ENCODE results near the gene LRRC3C.
A peak's percentile ranks its signal among the peaks of the same experiment; 100 is the strongest.
"Not testable (repeated sequence)": the region's sequence is repeated elsewhere in the genome, so short reads cannot be mapped to it uniquely, and the experiment has no call there.

Gene LRRC3C, protein sequence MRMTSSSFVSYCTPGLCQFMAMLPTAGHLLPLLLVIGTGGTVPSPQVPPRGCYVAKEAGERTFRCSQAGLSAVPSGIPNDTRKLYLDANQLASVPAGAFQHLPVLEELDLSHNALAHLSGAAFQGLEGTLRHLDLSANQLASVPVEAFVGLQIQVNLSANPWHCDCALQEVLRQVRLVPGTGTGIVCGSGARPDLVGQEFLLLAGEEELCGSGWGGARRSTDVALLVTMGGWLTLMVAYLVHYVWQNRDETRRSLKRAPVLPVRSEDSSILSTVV
- total RNA-seq: 0 reads per million in 2 donors

DNA sequence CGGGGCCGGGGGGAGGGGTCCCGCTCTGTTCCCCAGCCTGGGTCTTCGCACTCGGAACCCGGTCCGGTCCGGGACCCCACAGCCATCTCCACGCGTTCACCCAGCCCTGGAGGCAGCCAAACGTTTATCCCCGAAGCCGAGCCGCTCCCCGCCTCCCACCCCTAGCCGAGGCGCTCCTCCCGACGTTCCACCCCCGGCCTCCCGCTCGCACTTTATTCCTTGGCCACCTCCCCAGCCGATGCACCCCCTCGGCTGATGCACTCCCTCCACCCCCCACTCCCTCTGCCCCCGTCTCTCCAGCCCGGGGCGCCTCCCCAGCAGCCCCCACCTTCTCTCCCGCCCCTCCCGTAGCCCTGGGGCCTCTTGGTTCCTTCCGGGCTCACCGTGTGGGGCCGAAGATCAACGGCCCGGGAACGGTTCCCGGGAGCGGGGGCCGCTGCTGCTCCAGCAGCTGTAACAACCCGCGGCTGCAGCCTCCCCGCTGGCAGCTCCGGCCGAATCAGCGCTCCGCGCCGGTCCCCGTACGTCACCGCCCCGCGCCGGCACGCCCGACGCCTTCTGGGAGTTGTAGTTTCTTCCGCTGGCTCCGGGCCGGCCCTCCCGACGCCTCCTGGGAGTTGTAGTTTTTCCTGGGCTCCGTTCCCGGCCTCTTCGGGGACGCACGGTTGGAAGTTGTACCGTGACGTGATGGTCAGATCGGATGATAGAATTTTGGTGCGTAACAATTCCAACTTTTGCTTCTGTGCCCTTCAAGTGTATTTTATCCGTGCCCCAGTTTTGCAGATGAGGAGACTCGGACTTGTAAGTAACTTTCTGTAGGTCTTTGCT lies at the start of gene LRRC3C, which contains the start of gene ORMDL3:
LRRC3C (plus strand) TSS at position 632 of the 828 bp plus-strand sequence. CDS start 13,792 bp downstream, outside the sequence.
ORMDL3 (minus strand) TSS at position 501 of the 828 bp plus-strand sequence. CDS start 3,398 bp downstream, outside the sequence.
- DNase-seq: peak; percentile 79 to 94 (median 86)

- DNase-seq: not testable (repeated sequence)
Measured at GRCh38 chr17:39886102-39886501, 41.4 kb upstream of the LRRC3C start.

DNA sequence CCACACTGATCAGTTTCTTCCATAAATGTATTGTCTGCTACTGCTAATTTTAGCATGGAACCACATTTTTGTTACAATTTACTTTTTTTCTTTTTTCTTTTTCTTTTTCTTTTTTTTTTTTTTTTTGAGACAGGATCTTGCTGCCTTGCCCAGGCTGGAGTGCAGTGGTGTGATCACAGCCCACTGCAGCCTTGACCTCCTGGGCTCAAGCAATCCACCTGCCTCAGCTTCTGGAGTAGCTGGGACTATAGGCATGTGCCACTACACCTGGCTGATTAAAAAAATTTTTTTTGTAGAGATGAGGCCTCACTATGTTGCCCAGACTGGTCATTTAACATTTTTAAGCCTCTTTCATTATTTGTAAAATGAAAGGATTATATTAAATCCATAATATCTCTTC lies 40.5 kb upstream of the LRRC3C start:
- no peak for DNase-seq

GRCh38 chr17:39889200-39889599 lies 38.3 kb upstream of the LRRC3C start:
- DNase-seq: no peak

DNA sequence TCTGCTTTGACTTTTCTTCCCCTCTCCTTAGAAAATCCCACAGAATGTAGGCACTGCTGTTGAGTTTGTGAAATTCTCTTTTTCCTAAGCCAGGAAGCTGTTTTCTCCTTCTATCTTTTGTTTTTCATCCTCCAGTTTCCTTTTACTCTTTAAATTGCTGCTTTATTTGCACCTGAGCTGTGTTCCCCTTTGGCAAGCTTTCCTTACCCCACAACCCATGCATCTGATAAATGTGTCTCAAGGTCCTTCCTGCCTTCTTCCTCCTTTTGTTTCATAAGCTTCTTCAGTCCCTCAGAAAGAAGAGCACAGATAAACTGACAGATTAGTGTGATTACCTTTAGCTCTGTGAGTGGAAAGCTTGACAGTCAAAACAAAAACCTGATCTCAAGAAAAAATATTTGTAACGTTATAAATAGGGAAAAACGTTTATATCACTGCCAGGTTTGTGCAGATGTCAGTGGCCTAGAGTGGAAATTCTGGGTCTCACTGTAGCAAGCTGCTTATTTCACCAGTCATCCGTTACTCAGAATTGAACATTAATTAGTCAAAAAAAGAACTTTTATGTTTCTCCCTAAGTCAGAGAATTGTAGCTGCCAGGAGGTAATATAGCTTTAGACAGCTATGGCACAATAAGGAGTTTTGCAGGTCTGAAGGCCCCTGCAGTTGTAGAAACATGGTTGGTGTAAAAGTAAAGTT lies 32.7 kb upstream of the LRRC3C start:
- peak in 1 of 5 experiments; percentile 38 for DNase-seq

- DNase-seq: no peak
Measured at GRCh38 chr17:39898088-39898487, 29.4 kb upstream of the LRRC3C start.

GRCh38 chr17:39899215-39899614 lies 28.3 kb upstream of the LRRC3C start:
- DNase-seq: no peak

DNA sequence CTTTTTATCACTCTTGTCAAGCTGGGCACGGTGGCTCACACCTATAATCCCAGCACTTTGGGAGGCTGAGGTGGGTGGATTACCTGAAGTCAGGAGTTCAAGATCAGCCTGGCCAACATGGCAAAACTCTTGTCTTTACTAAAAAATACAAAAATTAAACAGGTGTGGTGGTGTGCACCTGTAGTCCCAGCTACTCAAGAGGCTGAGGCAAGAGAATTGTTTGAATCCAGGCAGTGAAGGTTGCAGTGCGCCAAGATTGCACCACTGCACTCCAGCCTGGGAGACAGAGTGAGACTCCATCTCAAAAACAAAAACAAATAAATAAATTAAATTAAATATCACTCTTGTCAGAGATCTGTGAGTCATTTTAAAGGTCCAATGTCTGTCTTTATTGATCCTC lies 25.5 kb upstream of the LRRC3C start:
- not testable (repeated sequence) for DNase-seq

DNA sequence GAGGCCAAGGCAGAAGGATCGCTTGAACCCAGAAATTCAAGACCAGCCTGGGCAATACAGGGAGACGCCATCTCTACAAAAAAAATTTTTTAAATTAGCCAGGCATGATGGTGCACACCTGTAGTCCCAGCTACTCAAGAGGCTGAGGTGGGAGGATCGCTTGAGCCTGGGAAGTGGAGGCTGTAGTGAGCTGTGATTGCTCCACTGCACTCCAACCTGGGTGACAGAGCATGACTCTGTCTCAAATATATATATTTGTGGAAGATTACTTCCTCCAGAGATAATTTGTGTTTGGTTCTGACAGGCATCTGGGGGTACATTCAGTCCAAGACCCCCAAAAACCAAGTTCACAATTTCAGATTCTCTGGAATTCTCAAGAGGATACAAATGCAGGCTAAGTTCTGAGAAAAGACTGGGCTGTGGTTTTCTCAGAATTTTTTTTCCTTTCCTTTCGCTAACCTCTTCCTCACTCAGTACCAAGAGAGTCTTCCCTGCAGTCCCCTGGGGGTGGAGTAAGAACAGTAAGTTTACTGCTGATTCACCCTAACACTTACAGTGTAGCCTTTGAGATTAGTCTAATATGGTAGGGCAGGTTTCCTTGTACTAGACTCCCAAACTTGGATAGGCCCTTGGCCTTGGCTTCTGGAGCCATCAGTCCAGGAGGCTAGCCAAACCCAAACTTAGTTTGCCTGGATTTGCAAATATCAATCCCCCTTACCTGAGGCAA lies 24.2 kb upstream of the LRRC3C start:
- peak in 1 of 5 experiments; percentile 72 for DNase-seq

DNA sequence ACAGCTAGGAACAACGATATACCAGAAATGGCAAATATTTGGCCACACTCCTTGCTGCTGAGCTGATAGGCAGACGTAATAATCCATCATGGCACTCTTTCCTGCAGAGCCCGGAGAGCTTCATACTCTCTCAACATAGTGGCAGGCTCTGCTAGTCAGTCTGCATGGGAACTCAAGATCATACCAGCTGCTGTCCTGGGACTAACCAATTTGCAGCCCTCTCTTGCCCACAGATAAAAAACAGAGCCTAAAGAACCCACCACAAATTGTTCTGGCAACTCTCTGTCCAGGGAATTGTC lies 22.6 kb upstream of the LRRC3C start:
- no peak for DNase-seq

GRCh38 chr17:39908789-39909352 lies 18.7 kb upstream of the LRRC3C start:
- no peak for DNase-seq

DNA sequence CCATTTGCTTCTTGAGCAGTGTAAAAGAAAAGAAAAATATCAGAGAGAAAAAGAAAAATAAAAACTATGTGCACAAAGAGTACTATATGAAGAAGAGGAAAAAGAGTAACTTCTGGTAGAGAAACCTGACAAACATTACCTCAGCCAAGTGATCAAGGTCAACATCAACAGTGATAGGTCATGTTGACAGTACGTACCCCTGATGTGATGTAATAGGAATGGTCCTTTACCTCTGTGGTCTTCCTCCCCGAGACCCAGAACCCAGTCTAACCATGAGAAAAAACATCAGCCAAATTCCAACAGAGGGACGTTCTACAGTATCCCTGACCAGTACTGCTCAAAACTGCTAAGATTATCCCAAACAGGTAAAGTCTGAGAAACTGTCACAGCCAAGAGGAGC lies 13.5 kb upstream of the LRRC3C start:
- no peak for DNase-seq

DNA sequence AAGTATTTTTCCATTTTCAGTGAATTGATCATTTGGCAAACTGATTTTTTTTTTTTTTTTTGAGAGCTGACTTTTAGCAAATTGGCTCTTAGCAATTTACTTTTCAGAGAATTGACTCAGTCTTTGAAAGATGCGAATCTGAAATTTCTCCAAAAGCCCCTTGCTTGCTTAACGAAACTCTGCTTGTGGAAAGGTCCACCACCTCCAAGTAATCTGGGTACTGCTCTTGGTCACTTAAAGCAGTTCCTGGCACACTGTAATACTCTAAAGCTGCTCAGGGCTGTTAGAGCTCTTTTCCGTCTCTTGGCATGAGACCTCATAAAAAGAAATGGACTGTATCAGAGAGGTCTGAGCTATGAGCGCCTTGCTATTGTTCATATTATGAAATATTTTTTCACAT lies 12.0 kb upstream of the LRRC3C start:
- peak in 1 of 5 experiments; percentile 45 for DNase-seq

- no peak for DNase-seq
Measured at GRCh38 chr17:39916918-39917317, 10.6 kb upstream of the LRRC3C start.

- DNase-seq: no peak
Measured at GRCh38 chr17:39919087-39919683, 8.3 kb upstream of the LRRC3C start.

GRCh38 chr17:39920218-39921210 lies 7.0 kb upstream of the LRRC3C start:
- no peak for DNase-seq

DNA sequence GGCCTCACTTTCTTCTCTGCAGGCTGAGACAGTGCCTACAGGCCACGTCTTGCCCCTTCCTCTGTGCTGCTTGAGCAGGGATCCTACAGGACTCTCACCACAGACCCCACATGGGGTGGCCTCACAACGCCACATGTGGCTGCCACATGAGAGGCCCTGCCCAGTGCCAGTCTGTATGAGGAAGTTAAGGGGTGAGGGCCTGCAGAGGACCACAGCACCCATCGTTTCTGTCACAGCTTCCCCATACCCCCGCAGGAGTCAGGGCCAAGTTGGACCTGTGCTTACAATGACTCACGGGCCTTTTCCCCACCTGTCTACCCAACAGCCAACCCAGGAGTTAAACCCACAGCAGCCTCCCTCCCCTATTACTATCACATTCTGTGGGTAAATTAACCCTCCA lies 6.2 kb upstream of the LRRC3C start:
- DNase-seq: no peak

DNA sequence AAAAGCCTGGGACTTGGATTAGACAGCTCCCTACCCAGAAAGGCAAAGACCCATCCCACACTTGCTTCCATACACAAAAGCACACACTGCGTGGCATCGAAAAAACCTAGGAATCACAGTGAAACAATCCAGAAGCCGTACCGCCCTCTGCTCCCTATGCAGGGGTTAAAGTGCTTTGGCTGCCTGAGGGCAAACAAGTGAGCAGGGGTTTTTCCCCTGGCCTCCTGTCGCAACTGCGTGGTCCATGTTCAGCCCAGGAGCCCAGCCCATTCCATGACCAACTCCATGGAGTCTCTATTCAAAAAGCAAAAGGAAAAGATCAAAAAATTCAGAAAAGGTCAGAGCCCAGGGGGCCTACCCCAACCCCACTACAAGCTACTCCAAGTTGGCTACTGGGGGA lies 5.5 kb upstream of the LRRC3C start:
- no peak for DNase-seq

DNA sequence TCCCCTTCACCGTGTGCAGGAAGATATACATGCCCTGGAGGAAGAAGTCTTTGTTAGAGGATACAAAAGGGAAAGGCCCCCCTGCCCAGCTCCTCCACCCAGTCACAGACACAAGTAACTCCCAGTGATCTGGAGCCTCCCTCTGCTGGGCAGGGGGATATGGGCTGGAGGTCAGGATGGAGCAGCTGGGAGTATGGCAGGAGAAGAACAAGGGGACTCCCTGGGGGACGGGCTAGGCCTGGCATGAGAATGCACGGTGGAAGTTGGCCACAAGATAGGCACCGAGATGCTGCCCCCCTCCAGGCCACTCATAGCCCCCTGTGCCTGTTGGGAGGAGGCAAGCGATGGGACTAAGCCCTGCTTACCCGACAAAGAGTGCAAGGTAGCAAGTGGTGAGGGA lies 4.3 kb upstream of the LRRC3C start:
- DNase-seq: no peak

- DNase-seq: no peak
Measured at GRCh38 chr17:39923836-39924690, 3.5 kb upstream of the LRRC3C start.
